Measurements from ENCODE around the gene MLPH.

GRCh38 chr2:237588044-237588696 lies 101.1 kb downstream of the MLPH start:
- TF ChIP-seq, protein P1, sequence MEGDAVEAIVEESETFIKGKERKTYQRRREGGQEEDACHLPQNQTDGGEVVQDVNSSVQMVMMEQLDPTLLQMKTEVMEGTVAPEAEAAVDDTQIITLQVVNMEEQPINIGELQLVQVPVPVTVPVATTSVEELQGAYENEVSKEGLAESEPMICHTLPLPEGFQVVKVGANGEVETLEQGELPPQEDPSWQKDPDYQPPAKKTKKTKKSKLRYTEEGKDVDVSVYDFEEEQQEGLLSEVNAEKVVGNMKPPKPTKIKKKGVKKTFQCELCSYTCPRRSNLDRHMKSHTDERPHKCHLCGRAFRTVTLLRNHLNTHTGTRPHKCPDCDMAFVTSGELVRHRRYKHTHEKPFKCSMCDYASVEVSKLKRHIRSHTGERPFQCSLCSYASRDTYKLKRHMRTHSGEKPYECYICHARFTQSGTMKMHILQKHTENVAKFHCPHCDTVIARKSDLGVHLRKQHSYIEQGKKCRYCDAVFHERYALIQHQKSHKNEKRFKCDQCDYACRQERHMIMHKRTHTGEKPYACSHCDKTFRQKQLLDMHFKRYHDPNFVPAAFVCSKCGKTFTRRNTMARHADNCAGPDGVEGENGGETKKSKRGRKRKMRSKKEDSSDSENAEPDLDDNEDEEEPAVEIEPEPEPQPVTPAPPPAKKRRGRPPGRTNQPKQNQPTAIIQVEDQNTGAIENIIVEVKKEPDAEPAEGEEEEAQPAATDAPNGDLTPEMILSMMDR (IDR thresholded peaks at IDR 0.05) = no peak
- TF ChIP-seq POLR2AphosphoS5 (IDR thresholded peaks at IDR 0.05) = no peak
- TF ChIP-seq POLR2A (IDR thresholded peaks at IDR 0.05) = no peak
- no peak for TF ChIP-seq EP300 (IDR thresholded peaks at IDR 0.05)
